ENCODE results near the gene TBX18. TPM values are rescaled to one million over a fixed set of nuclear protein-coding genes. Genes with fewer than 3 reads are reported as not detected.

TBX18 gene
- total RNA-seq, 1 experiment from 2014 or later, result not detected

DNA sequence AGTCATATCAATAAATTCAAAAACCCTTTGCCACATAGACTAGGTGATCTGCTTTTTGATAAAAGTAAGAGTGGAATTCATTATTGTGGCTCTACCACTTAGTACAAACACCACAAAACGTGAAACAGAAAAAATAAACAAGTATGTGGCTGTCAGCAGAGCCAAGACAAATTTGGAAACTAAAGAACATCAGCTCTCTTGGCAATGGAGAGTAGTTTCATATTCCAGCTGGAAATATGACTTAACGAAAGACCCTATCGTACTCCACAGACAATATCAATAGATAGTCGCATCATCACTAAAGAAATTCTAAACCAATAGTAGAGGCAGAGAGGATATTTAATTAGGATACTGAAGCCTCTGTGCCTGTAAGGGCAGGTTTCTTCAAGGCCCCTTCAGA lies 20.8 kb downstream of the TBX18 start:
- Histone ChIP-seq H3K4me1 (no peaks in the 10 kb centered on the region), H3K9me3 (no peaks in the 10 kb centered on the region), H3K27me3 (replicated peaks; ENCODE audit: control insufficient read depth, insufficient read depth, low read length) (no peaks in the 10 kb centered on the region), H3K4me3 (ENCODE audit: low read depth, low read length) (no peak overlapping the region), H3K36me3 (ENCODE audit: control insufficient read depth, insufficient read depth, low read length) (no peaks in the 10 kb centered on the region)
- intact Hi-C loops (cut with micrococcal nuclease; ENCODE audit: unreplicated experiment), result no loop called here
- CTCF ChIA-PET, result no interaction called here
- no peak for DNase-seq
- no peak overlapping the region for H3K27ac Mint-ChIP-seq (ENCODE audit: unreplicated experiment)
- no peaks in the 10 kb centered on the region for H3K27me3 Mint-ChIP-seq (ENCODE audit: insufficient read depth, unreplicated experiment)
- TF ChIP-seq, protein P1, sequence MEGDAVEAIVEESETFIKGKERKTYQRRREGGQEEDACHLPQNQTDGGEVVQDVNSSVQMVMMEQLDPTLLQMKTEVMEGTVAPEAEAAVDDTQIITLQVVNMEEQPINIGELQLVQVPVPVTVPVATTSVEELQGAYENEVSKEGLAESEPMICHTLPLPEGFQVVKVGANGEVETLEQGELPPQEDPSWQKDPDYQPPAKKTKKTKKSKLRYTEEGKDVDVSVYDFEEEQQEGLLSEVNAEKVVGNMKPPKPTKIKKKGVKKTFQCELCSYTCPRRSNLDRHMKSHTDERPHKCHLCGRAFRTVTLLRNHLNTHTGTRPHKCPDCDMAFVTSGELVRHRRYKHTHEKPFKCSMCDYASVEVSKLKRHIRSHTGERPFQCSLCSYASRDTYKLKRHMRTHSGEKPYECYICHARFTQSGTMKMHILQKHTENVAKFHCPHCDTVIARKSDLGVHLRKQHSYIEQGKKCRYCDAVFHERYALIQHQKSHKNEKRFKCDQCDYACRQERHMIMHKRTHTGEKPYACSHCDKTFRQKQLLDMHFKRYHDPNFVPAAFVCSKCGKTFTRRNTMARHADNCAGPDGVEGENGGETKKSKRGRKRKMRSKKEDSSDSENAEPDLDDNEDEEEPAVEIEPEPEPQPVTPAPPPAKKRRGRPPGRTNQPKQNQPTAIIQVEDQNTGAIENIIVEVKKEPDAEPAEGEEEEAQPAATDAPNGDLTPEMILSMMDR (IDR thresholded peaks at IDR 0.05; ENCODE audit: insufficient read depth in 1 of 2, low read depth in 1 of 2, low read length in 1 of 2, severe bottlenecking in 1 of 2, unreplicated experiment in 1 of 2), result no peak
- H3K4me3 Mint-ChIP-seq (ENCODE audit: unreplicated experiment), result no peak overlapping the region
- H3K36me3 Mint-ChIP-seq (ENCODE audit: insufficient read depth, unreplicated experiment), result no peaks in the 10 kb centered on the region
- H3K4me1 Mint-ChIP-seq (ENCODE audit: low read depth, unreplicated experiment), result no peaks in the 10 kb centered on the region
- POLR2A ChIA-PET, result no interaction called here
- no TSS peak for BruUV-seq (replicated peaks)
- no peaks in the 10 kb centered on the region for H3K9me3 Mint-ChIP-seq (ENCODE audit: unreplicated experiment)

DNA sequence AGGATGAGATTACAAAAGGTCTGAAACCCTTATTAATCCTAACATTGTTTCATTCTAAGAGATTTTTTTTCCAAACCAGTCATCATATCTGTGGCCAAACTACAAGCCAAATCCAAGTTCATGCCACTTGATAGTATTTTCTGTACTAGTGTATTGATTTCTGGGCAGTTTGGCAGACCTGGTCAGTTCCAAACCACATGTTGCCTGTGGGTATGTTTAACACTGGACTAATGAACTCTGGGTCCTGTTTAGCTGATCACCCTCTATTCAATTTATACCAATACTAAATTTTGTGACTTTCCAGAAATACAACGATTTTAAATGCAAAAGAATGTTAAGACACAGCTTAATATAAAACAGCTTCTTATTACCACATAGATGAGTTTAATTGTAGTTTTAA lies 24.0 kb downstream of the TBX18 start:
- BruUV-seq (replicated peaks), result no TSS peak
- CTCF ChIA-PET, result no interaction called here
- no peaks in the 10 kb centered on the region for H3K36me3 Mint-ChIP-seq (ENCODE audit: insufficient read depth, unreplicated experiment)

DNA sequence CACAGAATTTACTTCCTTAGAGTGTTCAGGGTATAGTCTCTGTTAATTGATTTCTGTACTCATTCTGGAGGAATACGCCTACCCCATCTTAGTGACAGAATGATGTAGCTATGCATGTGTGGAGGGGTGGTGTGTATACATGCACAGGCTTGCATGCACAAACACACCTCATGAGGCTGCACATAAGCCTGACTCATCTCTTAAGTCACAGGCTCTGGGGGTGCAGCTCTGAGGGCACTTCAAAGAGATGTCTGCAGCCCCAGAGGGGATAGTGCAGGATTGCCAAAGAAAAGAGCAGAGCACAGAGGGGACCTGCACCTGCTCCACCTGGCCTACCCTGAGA lies 24.6 kb downstream of the TBX18 start:
- H3K36me3 ChIP-seq (ENCODE audit: control insufficient read depth, insufficient read depth, low read length), result no peaks in the 10 kb centered on the region
- TF ChIP-seq, protein P1 (IDR thresholded peaks at IDR 0.05; ENCODE audit: insufficient read depth in 1 of 2, low read depth in 1 of 2, low read length in 1 of 2, severe bottlenecking in 1 of 2, unreplicated experiment in 1 of 2), result no peak
- peaks cover 3% of the 10 kb centered on the region for H3K27me3 Mint-ChIP-seq (ENCODE audit: insufficient read depth, unreplicated experiment)
- POLR2A ChIA-PET, result no interaction called here
- no peak overlapping the region for H3K4me3 ChIP-seq (ENCODE audit: low read depth, low read length)
- H3K27me3 ChIP-seq (replicated peaks; ENCODE audit: control insufficient read depth, insufficient read depth, low read length), result no peaks in the 10 kb centered on the region
- H3K4me1 ChIP-seq, result no peaks in the 10 kb centered on the region
- H3K9me3 ChIP-seq, result no peaks in the 10 kb centered on the region
- no peaks in the 10 kb centered on the region for H3K36me3 Mint-ChIP-seq (ENCODE audit: insufficient read depth, unreplicated experiment)
- BruUV-seq (replicated peaks), result no TSS peak
- H3K9me3 Mint-ChIP-seq (ENCODE audit: unreplicated experiment), result no peaks in the 10 kb centered on the region
- no peak overlapping the region for H3K4me3 Mint-ChIP-seq (ENCODE audit: unreplicated experiment)
- H3K27ac Mint-ChIP-seq (ENCODE audit: unreplicated experiment), result no peak overlapping the region
- CTCF ChIA-PET, result no interaction called here
- no peak for DNase-seq
- no peaks in the 10 kb centered on the region for H3K4me1 Mint-ChIP-seq (ENCODE audit: low read depth, unreplicated experiment)
- intact Hi-C loops (cut with micrococcal nuclease; ENCODE audit: unreplicated experiment), result no loop called here

More for the DNA sequence above, 24.0 kb downstream of the TBX18 start:
- TF ChIP-seq, protein P1 (IDR thresholded peaks at IDR 0.05; ENCODE audit: insufficient read depth in 1 of 2, low read depth in 1 of 2, low read length in 1 of 2, severe bottlenecking in 1 of 2, unreplicated experiment in 1 of 2), result no peak
- Histone ChIP-seq H3K27me3 (replicated peaks; ENCODE audit: control insufficient read depth, insufficient read depth, low read length) (no peaks in the 10 kb centered on the region), H3K4me3 (ENCODE audit: low read depth, low read length) (no peak overlapping the region), H3K9me3 (no peaks in the 10 kb centered on the region), H3K4me1 (no peaks in the 10 kb centered on the region), H3K36me3 (ENCODE audit: control insufficient read depth, insufficient read depth, low read length) (no peaks in the 10 kb centered on the region)
- no peak for DNase-seq
- POLR2A ChIA-PET, result no interaction called here
- H3K9me3 Mint-ChIP-seq (ENCODE audit: unreplicated experiment), result no peaks in the 10 kb centered on the region
- H3K4me1 Mint-ChIP-seq (ENCODE audit: low read depth, unreplicated experiment), result no peaks in the 10 kb centered on the region
- intact Hi-C loops (cut with micrococcal nuclease; ENCODE audit: unreplicated experiment), result no loop called here
- H3K4me3 Mint-ChIP-seq (ENCODE audit: unreplicated experiment), result no peak overlapping the region
- H3K27ac Mint-ChIP-seq (ENCODE audit: unreplicated experiment), result no peak overlapping the region
- H3K27me3 Mint-ChIP-seq (ENCODE audit: insufficient read depth, unreplicated experiment), result peaks cover 3% of the 10 kb centered on the region
